ENCODE measurements around the gene LIMS2. TPM values are rescaled to one million over a fixed set of nuclear protein-coding genes. Genes with fewer than 3 reads are reported as not detected.

LIMS2 gene
- total RNA-seq, 4 donors from 2014 or later, result 99.2 to 342 (median 175) TPM

GRCh38 chr2:127634626-127635379 is 40.5 kb downstream of the LIMS2 start:
- peak overlapping the region; percentile 26 to 85 (median 64) for H3K27ac ChIP-seq (replicated peaks in 1 of 4)
- intact Hi-C loops (cut with DNase I), result loop anchor here (10.0 kb wide), 1 partner anchor 110 kb away; the partner anchor contains the start of gene IWS1
- 86% methylated on average over 9 of the region's 17 CpGs for WGBS
- no peaks in the 10 kb centered on the region for H3K9me3 ChIP-seq
- no peak for DNase-seq (ENCODE audit: extremely low spot score)
- H3K4me3 ChIP-seq, result no peak overlapping the region
- TF ChIP-seq CTCF (IDR thresholded peaks at IDR 0.05), result no peak
- no peak for TF ChIP-seq EP300 (IDR thresholded peaks at IDR 0.05)
- TF ChIP-seq POLR2AphosphoS5 (IDR thresholded peaks at IDR 0.05), result no peak
- TF ChIP-seq POLR2A (IDR thresholded peaks at IDR 0.05; ENCODE audit: low read depth), result no peak
- peaks cover 85 to 99% (median 97%) of the 10 kb centered on the region in 4 donors for H3K4me1 ChIP-seq
- H3K27me3 ChIP-seq, result no peaks in the 10 kb centered on the region
- H3K36me3 ChIP-seq, result peaks cover 7 to 36% (median 17%) of the 10 kb centered on the region in 4 donors

- Histone ChIP-seq H3K9me3 (no peaks in the 10 kb centered on the region), H3K4me3 (no peak overlapping the region), H3K27me3 (no peaks in the 10 kb centered on the region), H3K27ac (replicated peaks in 1 of 4) (peak overlapping the region; percentile 26 to 85 (median 64)), H3K36me3 (peaks cover 5 to 30% (median 10%) of the 10 kb centered on the region in 4 donors), H3K4me1 (peaks cover 82 to 95% (median 91%) of the 10 kb centered on the region in 4 donors)
- no peak for DNase-seq (ENCODE audit: extremely low spot score)
- 0% methylated on average over 1 of the region's 16 CpGs for WGBS
- intact Hi-C loops (cut with DNase I), result loop anchor here (10.0 kb wide), 1 partner anchor 109 kb away; the partner anchor contains the start of gene IWS1
- TF ChIP-seq POLR2AphosphoS5 (IDR thresholded peaks at IDR 0.05) (peak; percentile 25 to 69), CTCF (IDR thresholded peaks at IDR 0.05) (no peak)
These were observed 41.2 kb downstream of the LIMS2 start for GRCh38 chr2:127634066-127634617.

- Histone ChIP-seq H3K36me3 (peaks cover 1 to 24% (median 5%) of the 10 kb centered on the region in 4 donors), H3K4me3 (no peak overlapping the region), H3K27ac (replicated peaks in 1 of 4) (peak overlapping the region; percentile 26 to 85 (median 64)), H3K27me3 (no peaks in the 10 kb centered on the region), H3K9me3 (no peaks in the 10 kb centered on the region), H3K4me1 (peaks cover 77 to 90% (median 86%) of the 10 kb centered on the region in 4 donors)
- DNase-seq (ENCODE audit: extremely low spot score), result no peak
- TF ChIP-seq POLR2AphosphoS5 (IDR thresholded peaks at IDR 0.05) (no peak), CTCF (IDR thresholded peaks at IDR 0.05) (no peak), EP300 (IDR thresholded peaks at IDR 0.05) (no peak), POLR2A (IDR thresholded peaks at IDR 0.05; ENCODE audit: low read depth) (no peak)
- intact Hi-C loops (cut with DNase I), result loop anchor here (10.0 kb wide), 1 partner anchor 109 kb away; the partner anchor contains the start of gene IWS1
- 82% methylated on average over 7 of the region's 9 CpGs for WGBS
These were observed 41.7 kb downstream of the LIMS2 start for GRCh38 chr2:127633556-127634065.

- H3K4me1 ChIP-seq, result peaks cover 69 to 82% (median 78%) of the 10 kb centered on the region in 4 donors
- intact Hi-C loops (cut with DNase I), result loop anchor here (10.0 kb wide), 1 partner anchor 108 kb away; the partner anchor contains the start of gene IWS1
- TF ChIP-seq POLR2AphosphoS5 (IDR thresholded peaks at IDR 0.05) (peak; percentile 1 to 26), CTCF (IDR thresholded peaks at IDR 0.05) (no peak)
These were observed 42.5 kb downstream of the LIMS2 start for GRCh38 chr2:127632592-127633489.

More at GRCh38 chr2:127632592-127633489, 42.5 kb downstream of the LIMS2 start:
- Histone ChIP-seq H3K9me3 (no peaks in the 10 kb centered on the region), H3K27ac (replicated peaks in 1 of 4) (peak overlapping the region in 3 of 4 donors; percentile 45 to 85 (median 84)), H3K36me3 (peaks cover 0 to 18% (median 0%) of the 10 kb centered on the region in 4 donors), H3K4me3 (no peak overlapping the region), H3K27me3 (no peaks in the 10 kb centered on the region)
- no peak for DNase-seq (ENCODE audit: extremely low spot score)
- 71% methylated on average over 18 of the region's 25 CpGs for WGBS
